Thyroid gland (tissue), 4 donors: ENCODE results near the gene RMI2.

Source experiments
- POLR2A ChIP-seq, 2 donors: fragments of 450-650 bp; IDR thresholded peaks; one replicate each; pipeline ENCODE4 v1.6.1; 2017; ENCODE audit warnings: antibody characterized with exemption in 2 of 2, mild to moderate bottlenecking in 2 of 2, moderate library complexity in 1 of 2
- TF ChIP-seq, protein P1 (sequence below), 6 experiments: fragments of 200-600 bp in 3 of 6; fragments of 450-650 bp in 3 of 6; sonication (generic) in 3 of 6; IDR thresholded peaks; one replicate each; pipeline ENCODE4 v1.5.1; 2016 to 2019; ENCODE audit warnings: antibody characterized with exemption in 6 of 6, mild to moderate bottlenecking in 2 of 6, inconsistent platforms in 1 of 6, moderate library complexity in 1 of 6

DNA sequence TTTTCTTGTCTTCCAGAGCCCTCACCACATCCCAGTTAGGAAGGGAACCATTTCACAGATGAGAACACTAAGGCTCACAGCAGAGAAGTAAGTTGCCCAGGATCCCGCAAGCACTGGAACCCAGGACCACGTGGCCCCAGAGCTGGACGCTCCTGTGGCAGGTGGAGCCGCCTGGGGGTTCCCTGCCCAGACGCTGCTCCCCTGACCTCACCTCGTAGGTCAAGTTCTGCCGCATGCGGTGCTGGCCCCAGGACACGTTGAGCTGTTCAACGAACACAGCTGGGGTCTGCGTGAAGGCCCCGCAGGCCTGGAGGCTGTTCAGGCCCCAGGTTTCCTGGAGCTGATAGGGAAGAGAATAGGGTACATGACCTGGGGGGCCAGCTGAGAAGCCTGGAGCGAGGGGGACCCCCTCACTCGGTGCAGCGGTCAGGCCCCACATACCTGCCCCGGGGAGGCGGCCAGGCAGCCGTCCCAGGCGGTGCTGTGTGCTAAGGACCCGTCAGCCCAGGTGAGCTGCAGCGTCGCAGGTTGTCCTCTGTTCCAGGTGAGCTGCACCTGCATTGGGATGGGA, 54.1 kb downstream of the RMI2 start:
- TF ChIP-seq, protein P1, sequence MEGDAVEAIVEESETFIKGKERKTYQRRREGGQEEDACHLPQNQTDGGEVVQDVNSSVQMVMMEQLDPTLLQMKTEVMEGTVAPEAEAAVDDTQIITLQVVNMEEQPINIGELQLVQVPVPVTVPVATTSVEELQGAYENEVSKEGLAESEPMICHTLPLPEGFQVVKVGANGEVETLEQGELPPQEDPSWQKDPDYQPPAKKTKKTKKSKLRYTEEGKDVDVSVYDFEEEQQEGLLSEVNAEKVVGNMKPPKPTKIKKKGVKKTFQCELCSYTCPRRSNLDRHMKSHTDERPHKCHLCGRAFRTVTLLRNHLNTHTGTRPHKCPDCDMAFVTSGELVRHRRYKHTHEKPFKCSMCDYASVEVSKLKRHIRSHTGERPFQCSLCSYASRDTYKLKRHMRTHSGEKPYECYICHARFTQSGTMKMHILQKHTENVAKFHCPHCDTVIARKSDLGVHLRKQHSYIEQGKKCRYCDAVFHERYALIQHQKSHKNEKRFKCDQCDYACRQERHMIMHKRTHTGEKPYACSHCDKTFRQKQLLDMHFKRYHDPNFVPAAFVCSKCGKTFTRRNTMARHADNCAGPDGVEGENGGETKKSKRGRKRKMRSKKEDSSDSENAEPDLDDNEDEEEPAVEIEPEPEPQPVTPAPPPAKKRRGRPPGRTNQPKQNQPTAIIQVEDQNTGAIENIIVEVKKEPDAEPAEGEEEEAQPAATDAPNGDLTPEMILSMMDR (IDR thresholded peaks at IDR 0.05) = no peak
- TF ChIP-seq POLR2A (IDR thresholded peaks at IDR 0.05) = no peak
